Activated gamma-delta T cell treated with Interleukin-2 at 50 U/mL for 16 hours (primary cell): Measurements from ENCODE around the gene TMEM132D.

Source experiments
- DNase-seq: peaks from one replicate; pipeline ENCODE4 v3.0.0-alpha.2; 2020

Gene TMEM132D

DNA sequence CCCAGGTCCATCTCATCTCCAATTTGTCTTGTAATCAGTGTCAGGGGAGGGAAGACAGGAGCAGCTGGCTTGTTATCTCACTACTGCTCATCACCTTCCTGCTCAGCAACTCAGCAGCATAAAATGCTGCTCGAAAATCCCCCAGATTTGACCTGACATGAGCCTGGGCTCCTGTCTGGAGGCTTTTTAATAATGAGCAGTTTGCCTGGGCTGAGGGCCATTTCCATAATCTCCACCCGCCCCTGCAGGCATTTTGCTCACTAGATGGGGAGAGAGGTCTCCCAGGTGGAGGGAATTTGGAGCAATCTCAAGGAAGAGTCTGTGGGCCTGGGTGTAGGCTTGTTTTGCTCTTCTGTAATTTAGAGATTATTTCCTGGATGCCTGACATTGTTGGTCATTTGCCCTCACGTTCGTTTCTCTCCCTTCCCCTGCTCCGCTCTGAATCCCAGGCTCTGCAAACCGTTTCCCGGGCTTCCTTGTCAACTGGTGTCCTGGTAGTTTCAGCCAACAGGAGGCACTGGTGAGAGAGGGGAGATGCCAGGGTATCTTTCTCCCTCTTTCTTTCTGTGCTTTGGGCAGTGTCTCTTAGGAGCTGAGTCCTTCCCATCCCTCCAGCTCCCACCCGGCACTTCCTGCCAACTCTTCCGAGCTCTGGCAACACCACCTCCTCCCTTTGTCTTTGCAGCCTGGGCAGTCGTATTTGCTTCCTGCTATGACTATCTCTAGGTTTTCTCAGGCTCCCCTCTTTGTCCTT lies 751.3 kb downstream of the TMEM132D start:
- DNase-seq: no peak

DNA sequence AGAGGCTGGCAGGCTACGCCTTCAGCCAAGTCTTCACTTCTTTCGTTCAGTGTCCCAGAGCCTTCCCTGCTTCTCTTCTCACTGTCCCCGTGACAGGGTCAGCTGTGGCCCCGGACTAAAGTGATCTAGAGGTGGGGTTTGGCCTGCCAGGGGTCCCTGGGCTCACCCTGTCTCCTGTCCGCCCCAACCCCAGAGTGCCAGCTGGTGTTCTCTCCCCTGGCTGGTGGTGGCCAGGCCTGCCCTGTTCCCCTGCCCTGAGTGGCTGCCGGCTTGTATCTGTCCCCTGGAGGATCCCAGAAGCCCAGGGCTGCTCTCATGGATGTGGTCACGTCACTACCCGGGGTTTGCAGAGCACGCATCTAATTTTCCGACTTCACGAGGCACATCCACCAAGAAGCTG lies 753.1 kb downstream of the TMEM132D start:
- DNase-seq: no peak

DNA sequence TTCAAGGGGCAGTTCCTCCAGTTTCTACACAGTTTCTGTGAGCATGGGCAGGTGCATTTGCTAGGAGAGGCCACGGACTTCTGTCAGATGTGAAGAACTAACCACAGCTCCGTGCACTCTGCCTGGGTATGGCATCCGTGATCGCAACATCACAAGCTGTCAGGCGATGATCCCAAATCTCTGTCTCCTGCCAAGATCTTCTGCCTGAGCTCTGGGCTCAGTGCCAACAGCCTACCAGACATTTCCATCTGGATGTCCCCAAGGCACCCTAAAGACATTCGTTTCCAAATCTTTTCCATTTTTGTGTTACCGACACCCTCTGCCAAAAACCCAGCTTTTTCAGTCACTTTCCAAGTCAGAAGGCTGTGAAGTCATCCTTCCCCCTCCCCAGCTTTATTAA lies 758.4 kb downstream of the TMEM132D start:
- no peak for DNase-seq

DNA sequence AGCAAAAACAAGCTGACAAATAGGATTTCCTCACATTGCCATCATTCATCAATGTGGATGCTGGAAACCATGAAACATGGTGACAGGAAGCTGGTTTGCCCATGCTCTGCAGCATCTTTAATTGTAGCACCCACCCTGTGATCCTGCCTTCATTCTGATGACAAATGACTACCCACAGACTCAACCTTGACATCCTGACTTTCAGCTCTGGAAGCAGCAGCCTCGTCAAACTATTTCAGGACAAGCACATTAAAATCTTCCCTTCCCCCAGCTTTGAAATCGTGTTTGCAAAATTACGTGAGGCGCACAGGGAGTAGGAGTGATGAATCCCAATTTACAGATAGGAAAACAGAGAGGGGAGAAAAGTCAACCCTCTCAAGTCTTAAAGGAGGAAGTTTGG lies 765.0 kb downstream of the TMEM132D start:
- DNase-seq: no peak

DNA sequence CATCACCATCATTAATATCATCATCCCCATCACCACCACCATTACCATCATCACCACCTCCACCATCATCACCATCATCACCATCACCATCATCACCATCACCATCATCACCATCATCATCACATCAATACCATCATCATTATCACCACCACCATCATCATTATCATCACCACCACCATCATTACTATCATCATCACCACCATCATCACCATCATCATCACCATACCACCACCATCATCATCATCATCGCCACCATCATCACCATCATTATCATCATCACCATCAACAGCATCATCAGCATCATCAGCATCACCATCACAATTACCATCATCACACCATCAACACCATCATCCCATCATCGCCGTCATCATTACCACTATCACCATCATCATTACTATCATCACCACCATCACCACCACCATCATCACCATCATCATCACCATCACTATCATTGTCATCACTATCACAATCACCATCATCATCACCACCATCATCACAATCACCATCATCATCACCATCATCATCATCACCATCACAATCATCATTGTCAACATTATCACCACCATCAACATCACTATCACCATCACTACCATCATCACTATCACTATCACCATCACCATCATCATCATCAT lies 767.0 kb downstream of the TMEM132D start:
- no peak for DNase-seq

DNA sequence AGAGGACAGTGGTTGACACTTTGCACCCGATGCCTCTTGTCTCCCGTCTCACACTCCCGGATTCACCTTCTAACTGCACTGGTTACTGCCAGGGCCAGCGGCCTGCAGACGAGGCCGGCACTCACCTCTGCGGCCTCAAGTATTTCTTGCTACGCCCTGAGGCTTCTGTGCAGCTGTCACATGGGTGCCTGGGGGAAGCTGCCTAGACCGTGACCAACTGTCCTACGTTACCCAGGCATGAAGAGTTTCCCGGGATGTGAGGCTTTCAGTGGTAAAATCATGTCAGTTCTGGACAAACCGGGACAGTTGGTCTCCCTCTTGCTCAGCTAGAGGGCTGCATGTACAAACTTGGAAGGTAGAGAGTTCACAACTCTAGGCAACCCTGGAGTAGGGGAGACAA lies 776.1 kb downstream of the TMEM132D start:
- DNase-seq: no peak

DNA sequence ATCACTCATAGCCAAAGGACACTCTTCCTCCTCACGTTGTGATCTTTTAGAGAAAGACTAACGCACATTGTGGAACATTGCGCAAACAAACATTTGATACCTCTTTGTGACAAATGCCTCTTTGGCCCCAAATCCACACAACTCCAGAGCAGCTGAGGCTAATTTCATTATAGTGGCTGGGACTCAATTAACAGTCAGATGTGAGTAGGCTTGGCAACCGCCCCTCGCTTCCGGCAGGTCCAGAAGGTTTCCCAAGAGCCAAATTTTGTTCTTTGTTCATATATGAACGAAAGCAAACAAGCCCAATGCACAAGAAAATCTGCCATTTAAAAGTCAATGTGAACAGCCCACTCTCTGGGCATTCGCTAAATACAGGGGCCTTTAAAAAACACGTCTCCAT lies 776.6 kb downstream of the TMEM132D start:
- no peak for DNase-seq

DNA sequence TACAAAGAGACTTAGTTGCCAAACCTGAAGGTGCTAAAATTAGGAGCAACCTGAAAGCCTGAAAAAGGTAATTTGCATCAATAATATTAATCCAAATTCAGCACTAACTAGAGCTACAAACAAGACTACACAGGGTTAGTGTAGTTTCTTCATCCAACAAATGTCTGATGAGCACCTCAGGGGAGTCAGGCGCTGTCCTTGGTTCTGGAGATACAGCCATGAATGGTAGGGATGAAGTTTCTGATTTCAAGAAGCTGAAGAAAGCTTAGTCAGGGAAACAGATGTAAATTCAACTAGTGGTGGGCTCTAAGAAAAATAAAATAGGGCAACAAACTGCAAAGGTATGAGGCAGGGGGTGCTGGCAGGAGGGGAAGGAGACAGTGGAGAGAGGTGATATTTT lies 784.3 kb downstream of the TMEM132D start:
- no peak for DNase-seq

DNA sequence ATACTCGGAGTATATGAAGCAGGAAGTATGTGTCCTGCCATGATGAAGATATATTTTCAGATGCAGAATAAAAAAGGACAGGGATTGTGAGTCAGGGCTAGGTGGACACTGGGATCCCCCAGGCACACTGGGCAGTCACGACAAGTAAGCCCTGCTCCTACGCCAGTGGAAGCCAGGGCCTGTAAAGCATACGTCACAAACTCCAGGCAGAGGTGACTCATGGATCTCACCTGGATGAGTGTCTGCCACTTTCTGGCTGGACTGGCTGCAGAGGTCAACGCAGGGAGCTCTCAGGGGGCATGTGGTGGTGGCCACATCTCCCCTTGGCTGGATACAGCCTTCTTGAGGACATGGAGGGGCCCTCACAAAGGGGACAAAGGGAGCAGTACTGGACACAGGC lies 788.3 kb downstream of the TMEM132D start:
- no peak for DNase-seq

DNA sequence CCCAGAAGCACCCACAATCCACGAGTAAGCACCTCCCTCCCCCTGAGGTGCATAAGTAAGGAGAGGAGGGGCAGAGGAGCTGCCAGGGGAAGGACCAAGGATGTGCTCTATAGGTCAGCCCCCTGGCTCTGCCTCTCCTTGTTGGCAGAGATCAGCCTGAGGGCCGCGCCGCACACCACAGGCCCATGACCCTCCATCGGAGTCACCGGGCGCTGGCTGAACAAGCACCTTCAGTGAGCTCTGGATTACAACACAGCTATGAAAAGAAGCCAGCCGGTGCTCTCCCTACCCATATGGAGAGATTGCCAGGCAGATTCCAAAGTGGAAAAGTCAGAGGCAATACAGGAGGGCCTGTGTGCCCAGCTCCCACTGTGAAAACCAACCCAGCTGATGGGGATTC lies 793.2 kb downstream of the TMEM132D start:
- no peak for DNase-seq

DNA sequence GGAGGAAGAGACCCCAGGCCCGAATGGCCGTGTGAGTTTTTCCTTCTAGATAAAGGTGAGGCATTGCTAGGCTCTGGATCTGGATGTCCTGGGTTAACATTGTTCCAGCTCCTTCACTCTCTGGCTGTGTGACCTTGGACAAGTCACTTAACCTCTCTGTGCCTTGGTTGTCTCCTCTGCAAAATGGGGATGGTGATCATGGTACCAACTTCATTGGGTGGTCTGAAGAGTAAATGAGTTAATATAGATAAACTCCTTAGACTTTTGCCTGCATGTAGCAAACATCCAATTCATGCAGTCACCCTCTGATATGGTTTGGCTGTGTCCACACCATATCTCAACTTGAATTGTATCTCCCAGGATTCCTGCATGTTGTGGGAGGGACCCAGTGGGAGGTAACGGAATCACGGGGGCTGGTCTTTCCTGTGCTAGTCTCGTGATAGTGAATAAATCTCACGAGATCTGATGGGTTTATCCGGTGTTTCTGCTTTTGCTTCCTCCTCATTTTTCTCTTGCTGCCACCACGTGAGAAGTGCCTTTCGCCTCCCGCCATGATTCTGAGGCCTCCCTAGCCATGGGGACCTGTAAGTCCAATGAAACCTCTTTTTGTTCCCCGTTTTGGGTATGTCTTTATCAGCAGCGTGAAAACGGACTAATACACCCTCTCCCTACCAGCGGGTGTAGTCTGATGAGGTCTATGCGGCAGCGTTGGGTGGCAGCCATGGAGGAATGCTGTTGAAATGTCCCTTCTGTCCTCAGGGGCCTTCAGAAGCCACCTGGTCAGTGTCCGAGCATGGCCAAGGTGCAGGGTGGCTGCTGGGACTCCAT lies 794.4 kb downstream of the TMEM132D start:
- DNase-seq: no peak

DNA sequence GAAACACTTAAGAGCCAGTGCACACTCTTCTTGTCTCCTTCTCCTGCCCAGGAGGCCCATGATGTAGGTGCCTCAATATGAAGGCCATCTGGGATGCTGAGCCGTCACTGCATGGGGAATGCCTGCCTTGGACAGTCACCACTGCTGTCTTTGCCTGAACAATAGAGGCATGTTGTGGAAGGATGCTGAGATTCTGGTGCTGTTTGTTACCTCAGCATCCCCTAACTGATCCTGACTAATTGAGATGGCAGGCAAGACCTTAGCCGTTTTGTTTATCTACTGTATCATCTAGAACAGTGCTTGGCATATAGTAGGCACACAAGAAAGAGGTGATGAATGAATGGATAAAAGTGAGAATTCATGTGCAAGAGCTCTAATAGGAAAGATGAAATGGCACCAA lies 797.1 kb downstream of the TMEM132D start:
- DNase-seq: no peak

DNA sequence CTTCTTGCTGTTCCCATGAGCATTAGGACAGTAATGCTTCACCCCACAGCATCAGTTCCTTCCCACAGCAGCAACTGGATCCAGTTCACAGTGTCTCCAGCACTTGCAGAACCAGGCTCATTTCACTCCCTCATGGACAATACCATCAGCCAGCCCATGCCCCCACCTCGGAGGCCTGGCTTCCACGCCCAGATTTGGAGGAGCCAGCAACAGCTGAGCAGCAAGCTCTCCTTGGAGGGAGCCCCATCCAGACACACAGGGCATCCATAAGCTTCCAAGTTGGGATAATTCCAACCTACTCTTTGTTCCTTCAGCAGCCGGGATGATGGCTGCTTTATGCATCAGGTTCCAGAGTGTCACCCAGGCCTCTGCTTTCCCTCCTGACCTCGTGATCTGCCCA lies 800.6 kb downstream of the TMEM132D start:
- DNase-seq: no peak

DNA sequence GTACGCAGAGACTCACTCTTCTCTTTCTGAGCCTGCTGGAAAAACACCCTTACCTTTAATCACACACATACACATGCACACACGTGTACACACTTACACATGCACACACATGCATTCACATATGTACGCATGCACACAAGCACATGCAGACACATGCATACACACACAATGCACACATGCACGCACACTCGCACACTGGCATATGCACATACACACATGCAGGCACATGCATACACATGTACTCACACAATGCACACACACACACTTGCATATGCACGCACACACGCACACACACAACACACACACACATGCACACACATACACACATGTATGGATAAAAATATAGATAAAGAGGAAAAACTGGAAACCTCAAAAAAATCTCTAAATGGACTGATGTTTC lies 801.6 kb downstream of the TMEM132D start:
- no peak for DNase-seq

DNA sequence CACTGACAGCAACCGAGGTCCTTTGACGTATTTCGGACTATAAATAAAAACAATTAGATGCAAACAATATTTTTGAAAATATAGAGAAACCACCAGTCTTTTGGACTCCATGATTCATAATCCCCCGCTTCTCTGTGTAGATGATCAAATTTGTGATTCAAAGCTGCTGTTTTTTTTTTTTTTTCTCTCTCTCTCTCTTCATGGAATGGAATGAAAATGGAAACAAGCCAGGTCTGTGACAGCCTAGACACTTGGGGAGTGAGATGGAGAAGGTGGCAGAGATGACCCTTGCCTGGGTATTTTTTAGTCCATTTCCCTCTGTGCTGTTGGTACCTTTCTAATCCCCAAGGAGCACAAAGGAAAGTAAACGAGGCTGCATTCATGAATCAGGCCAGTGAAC lies 802.0 kb downstream of the TMEM132D start:
- no peak for DNase-seq

DNA sequence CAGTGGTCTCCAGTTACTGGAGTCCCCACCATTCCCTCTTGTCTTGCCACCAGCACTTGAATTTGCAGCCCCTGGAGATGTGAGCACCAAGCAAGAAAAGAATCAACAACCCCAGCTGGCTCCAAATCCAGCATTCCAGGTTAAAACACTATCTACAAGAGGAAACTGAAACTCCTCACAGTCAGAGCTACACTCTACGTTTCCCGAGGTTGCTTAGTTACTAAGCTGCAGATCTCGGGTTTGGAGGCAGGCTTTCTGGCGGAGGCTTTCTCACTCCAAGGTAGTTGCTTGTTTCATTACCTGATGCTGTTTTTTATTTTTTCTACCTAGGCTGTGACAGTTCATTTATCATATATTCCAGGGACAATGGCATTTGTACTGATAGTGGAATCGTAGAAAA lies 802.4 kb downstream of the TMEM132D start:
- no peak for DNase-seq

DNA sequence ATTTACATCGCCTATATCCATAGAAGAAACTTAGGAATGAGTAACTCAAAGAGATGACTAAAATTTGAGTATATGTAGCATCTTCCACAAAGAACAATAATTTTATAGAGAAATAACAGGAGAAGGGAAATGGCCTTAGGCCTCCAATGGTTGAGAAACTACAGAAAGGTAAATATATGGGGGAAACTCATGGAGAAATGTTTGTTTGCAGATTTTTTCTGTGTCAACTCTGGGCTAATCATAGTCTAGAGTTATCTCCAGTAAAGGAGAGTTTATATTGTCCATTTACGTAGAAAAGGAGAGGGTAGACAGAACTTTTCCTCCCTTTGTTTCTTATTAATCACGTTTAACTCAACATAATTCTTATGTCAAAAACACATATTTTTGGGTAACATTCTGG lies 806.4 kb downstream of the TMEM132D start:
- DNase-seq: no peak

DNA sequence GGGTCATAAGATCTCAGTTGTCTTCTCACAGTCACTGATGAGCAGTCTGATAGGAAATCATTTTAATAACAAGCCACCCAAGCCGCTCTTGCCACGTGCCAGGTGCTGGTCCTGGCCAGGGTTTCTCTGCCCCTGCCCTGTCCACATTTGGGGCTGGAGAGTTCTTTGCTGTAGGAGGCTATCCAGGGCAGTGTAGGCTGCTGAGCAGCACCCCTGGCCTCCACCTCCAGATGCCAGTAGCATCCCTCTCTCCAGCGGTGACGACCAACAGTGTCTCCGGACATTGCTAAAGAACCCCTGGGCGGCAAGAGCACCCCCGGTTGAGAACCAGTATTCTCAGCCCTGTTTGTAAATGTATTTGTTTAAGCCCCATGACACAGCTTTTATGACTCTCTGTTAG lies 806.9 kb downstream of the TMEM132D start:
- DNase-seq: no peak

DNA sequence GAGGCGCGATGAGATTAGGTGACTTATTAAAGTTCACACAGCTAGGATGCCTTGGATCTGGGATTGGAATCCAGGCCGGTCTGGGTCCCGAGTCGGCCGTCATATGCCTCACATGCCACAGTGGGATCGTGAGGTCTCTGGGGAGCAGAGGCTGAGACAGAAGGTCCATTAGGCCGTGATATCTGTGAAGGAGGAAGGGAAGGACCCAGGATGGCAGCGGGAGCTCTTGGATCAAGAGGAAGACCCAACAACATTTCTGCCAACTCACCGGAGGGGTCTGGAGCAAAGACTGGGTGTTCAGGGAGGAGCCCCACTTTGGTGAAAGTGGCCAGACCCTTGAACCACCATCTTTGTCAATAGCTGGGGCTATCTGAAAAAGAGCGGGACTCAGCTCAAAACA lies 807.6 kb downstream of the TMEM132D start:
- DNase-seq: no peak

DNA sequence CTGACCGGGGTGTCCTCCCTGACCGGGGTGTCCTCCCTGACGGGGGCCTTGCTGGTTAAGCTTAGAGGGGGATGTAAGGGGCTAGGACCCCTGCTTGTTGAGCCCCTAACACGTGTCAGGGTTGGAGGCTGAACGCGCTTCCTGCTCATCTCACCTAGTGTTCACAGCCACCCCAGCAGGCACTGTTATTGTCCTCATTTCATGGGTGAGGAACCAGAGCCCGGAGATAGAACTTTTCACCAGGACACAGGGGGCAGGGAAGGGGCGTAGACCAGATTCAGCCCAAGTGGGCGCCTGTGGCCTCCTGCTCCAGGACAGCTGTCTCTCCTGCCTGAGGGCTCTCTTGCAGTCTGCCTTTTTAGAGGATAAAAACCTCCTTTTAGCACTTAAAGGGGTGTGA lies 814.2 kb downstream of the TMEM132D start:
- no peak for DNase-seq

DNA sequence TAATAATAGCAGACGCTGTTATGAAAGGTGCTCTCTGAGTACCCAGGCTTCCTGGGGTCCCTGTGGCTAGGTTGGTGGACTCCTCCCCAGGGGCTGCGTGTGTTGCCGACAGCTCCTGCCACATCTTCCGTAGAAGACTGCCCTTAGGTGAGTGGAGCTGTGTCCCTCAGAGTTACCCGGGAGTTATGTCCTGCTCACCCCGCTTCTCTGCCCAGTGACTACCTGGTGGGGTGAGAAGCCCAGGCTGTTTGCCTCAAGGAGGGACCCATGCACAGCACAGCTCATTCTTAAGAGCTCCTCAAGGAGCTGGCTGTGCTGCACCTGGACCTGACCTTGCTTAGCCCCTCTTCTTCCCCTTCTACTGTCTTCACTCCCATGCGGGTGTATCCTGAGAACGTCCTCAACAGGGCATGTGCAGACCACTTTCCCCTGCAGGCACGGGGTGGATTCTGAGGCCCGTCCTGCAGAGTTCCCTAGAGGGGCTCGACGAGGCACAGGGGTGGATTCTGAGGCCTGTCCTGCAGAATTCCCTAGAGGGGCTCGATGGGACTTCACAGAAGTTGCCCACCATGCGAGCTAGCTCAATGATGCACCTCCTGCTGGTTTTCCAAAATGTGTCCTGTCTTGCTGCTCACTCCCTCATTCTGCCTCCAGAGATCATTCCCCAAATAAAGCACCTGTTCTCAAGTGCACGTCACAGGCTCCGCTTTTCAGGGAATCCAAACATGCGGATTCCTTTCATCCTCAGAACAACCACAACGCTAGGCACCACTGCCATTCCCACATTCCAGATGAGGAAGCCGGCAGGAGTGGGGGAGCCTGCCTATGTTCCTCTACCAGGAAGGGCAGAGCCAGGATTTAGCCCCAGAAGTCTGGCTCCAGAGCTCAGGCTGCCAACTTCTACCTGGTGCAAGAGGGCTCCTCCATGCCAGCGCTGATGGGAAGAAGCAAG lies 818.7 kb downstream of the TMEM132D start:
- no peak for DNase-seq

DNA sequence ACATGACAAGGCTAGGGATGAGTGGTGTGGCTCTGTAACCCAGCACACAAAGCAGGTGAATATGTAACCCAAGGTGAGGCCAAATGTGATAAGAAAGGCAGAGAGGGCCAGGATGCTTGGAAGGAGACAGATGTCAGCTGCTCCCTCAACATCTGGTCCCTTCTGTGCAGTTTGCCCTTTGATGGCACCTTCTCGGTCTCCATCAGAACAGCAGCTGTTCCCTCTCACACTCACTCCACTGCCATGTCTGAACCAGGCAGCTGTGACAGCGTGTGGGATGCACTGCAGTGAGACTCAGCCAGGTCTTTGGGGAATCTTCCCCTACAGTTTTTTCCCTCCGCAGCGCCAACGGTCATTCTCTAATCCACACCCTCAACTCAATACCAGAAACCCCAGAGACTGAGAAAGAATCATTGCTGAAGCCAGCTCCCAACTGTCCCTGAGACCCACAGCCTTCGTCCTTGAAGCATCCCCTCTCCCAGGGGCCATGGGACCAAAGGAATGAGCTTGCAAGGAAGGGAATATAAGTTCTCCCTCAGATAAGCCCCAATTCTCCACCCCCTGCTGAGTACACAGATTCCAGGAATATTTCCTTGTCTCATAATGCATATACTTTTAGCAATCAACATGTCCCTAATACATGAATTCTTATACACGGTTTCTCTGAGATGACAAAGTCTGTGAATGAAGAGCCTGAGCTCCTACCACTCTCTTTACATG lies 820.5 kb downstream of the TMEM132D start:
- DNase-seq: no peak
